Mesangial cell (primary cell): ENCODE measurements around the gene PWP1. TPM values are rescaled to one million over a fixed set of nuclear protein-coding genes. Genes with fewer than 3 reads are reported as not detected.

Experiments
- total RNA-seq: library from RNA; depleted of rRNA; stranded (reverse); fragments of >200 nt; gene quantifications from 2 replicates; pipeline ENCODE4 v1.2.3, GENCODE V29; 2015

Gene PWP1
- total RNA-seq: 21.8 and 53.6 TPM in 2 replicates

DNA sequence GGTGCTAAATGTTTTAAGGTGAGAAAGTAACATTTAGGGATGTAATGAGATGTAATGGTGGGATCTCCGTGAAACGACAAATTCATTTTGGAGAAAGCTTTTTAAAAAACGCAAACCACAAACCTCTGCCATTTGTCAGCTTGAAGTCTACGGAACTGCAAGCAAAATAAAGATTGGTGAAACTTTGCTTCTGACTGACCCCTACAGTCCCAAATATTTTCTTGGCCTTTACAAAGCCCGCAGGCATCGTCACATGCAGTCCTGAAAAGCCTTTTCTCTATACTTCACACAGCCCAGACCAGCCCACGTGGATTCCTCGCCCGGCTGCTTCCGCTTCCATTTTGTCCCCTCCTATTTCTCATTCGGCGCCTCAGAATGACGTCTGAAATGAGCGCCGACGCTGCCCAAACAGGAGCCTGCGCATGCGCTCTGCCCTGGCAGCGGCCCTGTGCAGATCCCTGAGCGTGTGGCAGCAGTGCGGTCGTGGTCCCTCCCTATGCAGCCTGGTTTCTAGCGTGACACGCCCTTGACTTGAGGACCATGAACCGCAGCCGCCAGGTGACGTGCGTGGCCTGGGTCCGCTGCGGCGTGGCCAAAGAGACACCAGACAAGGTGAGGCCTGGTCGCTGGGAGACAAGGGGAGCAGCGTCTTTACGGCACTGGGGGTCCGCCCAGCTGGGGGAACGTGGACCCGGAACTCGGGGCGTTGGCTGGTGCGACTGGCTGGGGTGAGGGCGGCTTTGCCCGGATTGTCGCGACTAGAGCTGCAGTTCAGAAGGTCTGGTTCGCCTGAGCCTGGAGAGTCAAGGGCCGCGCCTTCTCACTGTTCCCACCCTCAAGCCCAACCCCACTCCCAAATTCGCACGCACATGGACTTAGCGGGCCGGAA, at the start of gene PWP1:
Gene PWP1, plus strand, starts transcription at position 440 of the 889 bp plus-strand sequence. Its CDS starts 101 bp downstream, at position 541.

DNA sequence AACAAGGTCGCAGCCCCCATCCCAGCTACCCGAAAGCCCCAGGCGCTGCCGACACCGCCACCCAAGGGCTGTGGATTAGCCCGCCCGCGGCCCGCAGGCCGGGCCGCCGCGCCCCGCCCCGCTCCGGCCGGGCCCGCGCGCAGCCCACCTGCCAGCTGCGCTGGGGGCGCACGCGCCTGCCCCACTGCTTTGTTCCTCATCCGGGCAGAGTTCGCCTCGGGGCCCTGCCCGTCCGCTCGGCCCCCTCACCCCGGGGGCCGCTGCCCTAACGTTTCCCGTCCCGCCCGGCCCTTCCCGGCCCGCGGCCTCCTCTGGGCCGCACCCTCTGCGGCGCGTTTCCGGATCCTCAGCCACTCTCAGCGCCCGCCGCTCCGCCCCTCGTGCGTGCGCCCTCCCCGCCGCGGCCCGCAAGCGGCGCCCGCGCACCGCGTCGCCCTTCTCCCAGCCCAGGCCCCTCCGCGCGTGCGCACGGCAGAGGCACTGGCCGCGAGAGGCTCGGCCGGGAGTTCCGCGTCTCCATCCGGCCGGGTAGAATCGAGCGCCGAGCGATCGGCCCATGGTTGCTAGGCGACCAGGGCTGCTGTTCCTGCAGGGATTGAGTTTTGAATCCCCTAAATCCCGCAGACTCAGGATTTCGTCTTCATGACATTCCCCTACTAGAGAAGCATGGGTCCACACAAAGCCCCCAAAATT, 75.4 kb downstream of the PWP1 start, which contains the start of gene PRDM4:
Gene PRDM4, minus strand, starts transcription at position 329 of the 693 bp plus-strand sequence. CDS start 622 bp downstream, outside the sequence.

Other genes starting within 250 kb of the PWP1 start
- gene PRDM4, start 75.3 kb downstream of the PWP1 start, total RNA-seq: 22.5 and 29.9 TPM in 2 replicates
- gene ASCL4, start 88.9 kb downstream of the PWP1 start, total RNA-seq: not detected in 2 replicates